CD4-positive, alpha-beta T cell treated with Interleukin-4 for 4 hours (primary cell): ENCODE results near the gene ANKS1A.
A peak's percentile ranks its signal among the peaks of the same experiment; 100 is the strongest.
"Not testable (repeated sequence)": the region's sequence is repeated elsewhere in the genome, so short reads cannot be mapped to it uniquely, and the experiment has no call there.

ENCODE experiments used
- DNase-seq: peaks from one replicate; pipeline ENCODE4 v3.0.0-alpha.2; 2020

The ANKS1A gene

GRCh38 chr6:34924831-34925625 is 36.0 kb downstream of the ANKS1A start:
- no peak for DNase-seq

DNA sequence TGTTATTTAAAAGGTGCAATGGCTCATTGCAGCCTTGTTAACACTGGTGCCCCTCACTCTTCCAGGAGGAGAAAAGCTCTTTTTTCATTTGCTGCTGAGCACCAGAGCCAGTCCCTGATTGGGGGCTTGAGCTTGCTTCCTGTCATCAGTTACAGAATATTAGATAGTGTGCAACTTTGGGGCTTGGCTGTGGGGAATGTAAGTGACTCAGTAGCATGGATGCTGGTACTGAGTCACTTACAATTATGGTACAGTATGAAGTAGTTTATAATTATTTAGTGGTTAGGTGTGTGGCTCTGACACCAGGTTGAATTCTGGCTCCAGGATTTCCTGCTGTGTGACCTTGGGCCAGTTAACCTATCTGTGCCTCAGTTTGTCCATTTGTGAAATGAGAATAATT is 37.6 kb downstream of the ANKS1A start:
- DNase-seq: no peak

DNA sequence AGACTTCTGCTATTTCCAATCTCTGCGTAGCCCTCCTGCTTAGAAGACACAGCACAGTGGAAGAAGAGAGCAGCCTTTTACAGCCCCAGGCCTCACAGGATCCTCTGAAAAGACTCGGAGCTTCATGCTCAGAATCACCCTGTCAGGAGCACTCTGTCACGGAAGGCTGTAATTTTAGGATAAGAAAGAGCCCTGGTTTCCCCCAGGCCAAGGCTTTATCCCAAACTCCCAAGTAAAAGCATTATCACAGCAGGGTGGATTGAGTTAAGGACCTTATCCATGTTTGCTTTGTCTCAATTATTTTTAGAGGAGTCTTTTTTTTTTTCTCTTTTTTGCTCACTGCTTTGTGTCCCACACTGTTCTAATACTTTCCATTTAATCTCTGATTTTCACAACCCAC is 39.2 kb downstream of the ANKS1A start:
- DNase-seq: no peak

- no peak for DNase-seq
Observed at GRCh38 chr6:34928695-34929094, 39.6 kb downstream of the ANKS1A start.

DNA sequence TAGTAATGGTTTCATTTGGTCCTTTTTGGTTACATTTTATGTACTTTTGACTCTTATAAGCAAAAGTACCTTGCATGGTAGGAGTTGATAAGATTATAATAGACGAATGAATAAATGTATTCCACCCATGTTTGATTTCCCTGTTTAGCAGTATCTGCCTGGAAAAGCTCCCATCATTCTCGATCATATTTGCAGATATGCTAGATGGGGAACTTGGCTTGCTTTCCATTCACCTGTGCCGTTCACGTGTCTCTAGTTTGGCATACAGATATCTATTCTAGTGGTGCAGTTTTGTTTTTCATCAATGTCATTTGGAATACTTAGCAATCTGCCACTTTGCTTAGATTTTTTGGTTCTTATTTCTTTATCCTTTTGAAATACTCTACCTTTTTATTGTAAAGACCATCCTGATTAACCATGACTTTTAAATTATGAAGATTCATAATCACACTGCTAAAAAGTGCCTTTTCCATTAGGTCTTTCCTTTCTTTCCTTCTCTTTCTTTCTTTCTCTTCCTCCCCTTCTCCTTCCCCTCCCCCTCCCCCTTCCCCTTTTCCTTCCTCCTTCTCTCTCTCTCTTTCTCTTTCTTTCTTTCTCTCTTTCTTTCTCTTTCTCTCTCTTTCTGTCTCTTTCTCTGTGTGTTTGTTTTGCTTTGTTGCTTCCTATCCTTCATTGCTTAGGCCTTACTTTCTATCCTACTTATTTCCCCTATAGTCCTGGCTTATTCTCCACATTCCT is 40.4 kb downstream of the ANKS1A start:
- DNase-seq: no peak

GRCh38 chr6:34930221-34930620 is 41.2 kb downstream of the ANKS1A start:
- DNase-seq: no peak

GRCh38 chr6:34932202-34932601 is 43.1 kb downstream of the ANKS1A start:
- not testable (repeated sequence) for DNase-seq

DNA sequence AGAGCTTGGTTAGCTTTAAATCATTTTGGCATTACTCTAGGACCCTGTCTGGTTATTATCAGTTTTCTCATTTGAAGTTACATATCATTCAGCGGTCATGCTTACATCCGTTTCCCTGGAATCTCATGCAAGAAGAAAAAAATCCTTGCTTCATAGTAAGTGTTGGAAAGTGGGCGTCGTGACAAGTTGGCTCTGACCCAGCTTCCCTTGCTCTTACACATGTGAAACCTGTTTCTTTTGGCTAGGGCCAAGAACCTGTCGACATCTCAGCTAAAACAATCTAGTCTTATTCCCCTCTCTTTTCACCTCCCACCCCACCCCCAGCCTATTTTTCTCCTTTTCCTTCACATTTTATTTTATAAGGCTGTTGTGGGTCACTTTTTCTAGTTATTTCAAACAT is 45.5 kb downstream of the ANKS1A start:
- DNase-seq: no peak

- no peak for DNase-seq
Observed at GRCh38 chr6:34938268-34938667, 49.2 kb downstream of the ANKS1A start.

DNA sequence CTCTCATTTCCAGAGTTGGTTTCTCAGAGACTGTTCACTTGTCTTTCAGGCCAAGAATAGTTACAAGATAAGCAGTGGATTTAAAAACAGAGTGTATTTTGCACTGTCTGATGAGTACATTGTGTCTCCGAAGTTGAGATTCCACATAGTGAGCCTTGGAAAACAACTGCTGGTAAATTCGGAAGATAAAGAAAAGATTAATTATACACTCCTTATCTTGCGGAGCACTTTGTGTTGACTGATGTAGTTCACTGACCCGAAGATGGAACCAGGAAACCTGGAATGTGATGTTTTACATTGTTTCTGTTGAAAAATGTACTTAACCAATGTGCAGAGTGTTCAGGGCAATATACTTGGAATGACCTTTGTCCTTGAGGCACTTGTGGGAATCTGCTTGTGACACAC is 51.0 kb downstream of the ANKS1A start:
- no peak for DNase-seq

GRCh38 chr6:34941421-34941820 is 52.4 kb downstream of the ANKS1A start:
- DNase-seq: no peak

DNA sequence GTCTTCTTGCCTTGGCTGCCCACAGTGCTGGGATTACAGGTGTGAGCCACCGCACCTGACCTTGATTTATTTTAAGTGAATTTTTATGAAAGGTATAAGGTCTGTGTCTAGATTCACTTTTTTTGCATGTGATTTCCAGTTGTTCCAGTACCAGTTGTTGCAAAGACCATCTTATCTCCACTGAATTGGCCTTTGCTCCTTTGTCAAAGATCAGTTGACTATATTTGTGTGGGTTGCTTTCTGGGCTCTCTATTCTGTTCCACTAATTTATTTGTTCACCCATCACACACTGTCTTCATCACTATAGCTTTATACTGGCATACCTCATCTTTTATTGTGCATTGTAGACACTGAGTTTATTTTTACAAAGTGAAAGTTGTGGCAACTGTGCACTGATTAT is 56.3 kb downstream of the ANKS1A start:
- DNase-seq: no peak

- DNase-seq: no peak
Observed at GRCh38 chr6:34947561-34947960, 58.5 kb downstream of the ANKS1A start.

GRCh38 chr6:34949636-34950035 is 60.6 kb downstream of the ANKS1A start:
- DNase-seq: no peak

DNA sequence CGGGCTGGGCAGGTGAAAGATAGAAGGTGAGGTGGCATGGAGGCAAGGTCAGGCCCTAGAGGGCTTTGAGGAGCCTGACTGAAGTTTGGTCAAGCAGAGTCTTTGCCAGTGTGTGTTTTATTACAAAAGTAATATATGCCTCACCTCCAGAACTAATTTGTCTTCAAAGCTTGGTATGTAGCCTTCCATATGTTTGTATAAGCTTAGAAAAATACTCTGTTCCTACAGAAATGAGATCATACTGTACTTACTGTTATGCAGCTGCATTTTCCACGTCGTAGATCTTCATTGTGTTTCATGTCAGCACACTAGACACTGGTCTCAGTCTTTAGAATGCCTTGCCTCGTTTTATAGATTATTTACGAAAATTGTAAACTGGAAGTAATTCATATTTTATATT is 61.8 kb downstream of the ANKS1A start:
- no peak for DNase-seq

DNA sequence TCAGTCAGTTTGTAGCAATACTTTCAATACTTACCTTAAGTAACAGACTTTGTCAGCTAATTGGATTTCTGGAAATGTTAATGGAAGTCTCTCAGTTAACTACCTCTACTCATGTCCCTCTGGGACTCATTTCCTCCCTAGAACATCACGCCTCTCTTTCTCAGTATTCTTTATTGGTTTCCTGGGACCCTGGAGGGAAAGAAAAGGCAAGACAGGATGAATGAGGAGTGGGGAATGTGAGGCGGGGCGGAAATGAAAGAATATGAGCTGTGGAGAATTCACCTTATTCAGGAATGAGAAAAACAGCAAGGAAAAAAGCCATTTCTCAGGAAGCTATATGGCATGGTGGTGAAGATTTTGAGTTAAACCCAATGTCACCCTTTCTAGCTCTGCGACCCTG is 62.7 kb downstream of the ANKS1A start:
- DNase-seq: no peak

DNA sequence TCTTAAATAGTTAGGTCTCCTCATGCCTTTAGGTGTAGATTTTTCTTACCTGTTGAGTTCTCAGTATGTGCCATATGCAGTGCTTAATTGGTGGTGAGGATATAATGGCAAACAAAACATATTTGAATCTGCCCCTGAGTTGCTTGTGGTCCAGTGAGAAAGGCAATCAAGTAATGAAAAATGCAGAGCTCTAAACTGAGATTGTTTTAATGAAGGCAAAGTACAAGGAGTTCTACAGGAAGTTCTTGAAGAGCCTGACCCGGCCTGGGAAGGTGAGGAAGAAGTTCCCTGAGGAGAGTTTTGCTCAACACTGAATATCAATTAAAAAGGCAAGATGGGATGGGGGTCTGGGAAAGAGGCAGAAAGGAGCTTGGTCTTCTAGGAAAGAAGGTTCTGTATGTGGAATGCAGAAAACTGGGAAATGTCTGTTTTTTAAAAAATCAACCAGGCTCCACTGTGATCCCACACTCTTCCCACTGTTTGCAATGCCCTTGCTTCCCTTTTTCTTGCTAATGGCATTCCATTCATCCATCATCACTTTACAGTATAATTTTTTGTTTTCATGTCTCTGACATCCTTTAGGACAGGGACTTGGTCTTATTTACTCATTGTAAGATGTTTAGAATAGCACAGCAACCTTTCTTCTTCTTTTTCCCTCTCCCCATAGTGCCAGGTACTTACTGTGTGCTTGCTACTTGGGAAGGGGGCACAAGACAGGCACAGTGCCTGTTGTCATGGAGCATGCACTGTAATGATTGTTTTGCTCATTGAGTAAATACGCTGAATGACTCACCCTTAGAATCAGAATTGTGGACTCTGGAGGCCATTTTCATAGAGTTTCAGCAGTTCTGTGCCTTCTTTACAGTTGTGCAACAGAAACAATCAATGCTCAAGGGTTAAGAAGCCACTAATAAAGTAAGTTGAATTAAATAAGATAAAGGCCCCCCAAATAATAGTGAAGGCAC is 64.3 kb downstream of the ANKS1A start:
- DNase-seq: no peak

DNA sequence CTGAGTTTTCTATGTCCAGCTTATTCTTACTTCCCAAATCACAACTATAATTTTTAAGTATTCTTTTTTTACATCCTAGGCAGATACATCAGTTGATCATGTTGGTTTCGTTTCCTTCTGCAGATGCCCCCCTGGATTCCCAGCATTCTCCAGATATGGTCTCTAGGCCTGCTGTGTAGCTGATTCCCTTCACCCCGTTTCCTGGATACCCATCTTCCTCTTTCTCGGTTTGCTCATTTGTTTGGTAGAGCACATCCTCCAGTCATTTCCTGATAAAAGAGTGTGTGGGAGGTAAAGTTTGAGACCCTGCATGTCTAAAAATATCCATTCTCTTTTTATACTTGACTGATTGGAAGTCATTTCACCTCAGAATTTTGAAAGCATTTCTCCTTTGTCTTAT is 66.4 kb downstream of the ANKS1A start:
- peak; percentile 5 for DNase-seq

GRCh38 chr6:34957231-34957783 is 68.3 kb downstream of the ANKS1A start:
- DNase-seq: no peak

DNA sequence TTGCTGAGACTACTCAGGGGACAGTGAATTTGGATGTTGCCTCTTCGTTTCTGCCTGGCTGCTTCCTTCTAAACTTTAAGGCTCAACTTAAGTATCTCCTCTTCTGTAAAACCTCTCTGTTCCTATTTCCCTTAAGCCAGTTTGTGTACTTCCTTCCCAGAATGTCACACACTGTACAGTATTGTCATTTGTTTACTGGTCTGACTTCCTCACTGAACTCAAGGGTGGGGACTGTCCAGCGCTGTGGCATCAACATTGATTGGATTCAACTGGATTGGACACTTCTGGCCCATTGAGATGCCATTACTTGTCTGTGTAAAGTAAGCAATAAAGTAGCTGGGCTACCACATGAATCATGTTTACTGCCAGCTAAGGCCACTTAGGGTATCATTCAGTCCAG is 69.7 kb downstream of the ANKS1A start:
- no peak for DNase-seq

GRCh38 chr6:34959224-34959623 is 70.2 kb downstream of the ANKS1A start:
- DNase-seq: no peak

- no peak for DNase-seq
Observed at GRCh38 chr6:34961082-34961481, 72.0 kb downstream of the ANKS1A start.

GRCh38 chr6:34961574-34961973 is 72.5 kb downstream of the ANKS1A start:
- no peak for DNase-seq
